Keratinocyte (primary cell): ENCODE results near the gene DAGLA.

Source experiments
- EZH2 ChIP-seq: IDR thresholded peaks from one replicate; pipeline ENCODE4 v1.6.1; 2012; ENCODE audit warnings: inconsistent platforms, mild to moderate bottlenecking, low read length, moderate library complexity
- TF ChIP-seq, protein P1 (sequence below), 3 experiments: IDR thresholded peaks in 1 of 3; conservative IDR thresholded peaks in 1 of 3; optimal IDR thresholded peaks in 1 of 3; 2 replicates in 2 of 3; 3 replicates in 1 of 3; pipeline versions ENCODE3 to v1.5.1; 2011; ENCODE audit warnings: low read length in 3 of 3, mild to moderate bottlenecking in 3 of 3, moderate library complexity in 2 of 3, control low read depth in 1 of 3, inconsistent platforms in 1 of 3; ENCODE audit not compliant: insufficient read depth in 2 of 3; ENCODE audit errors: extremely low read depth in 1 of 3

DNA sequence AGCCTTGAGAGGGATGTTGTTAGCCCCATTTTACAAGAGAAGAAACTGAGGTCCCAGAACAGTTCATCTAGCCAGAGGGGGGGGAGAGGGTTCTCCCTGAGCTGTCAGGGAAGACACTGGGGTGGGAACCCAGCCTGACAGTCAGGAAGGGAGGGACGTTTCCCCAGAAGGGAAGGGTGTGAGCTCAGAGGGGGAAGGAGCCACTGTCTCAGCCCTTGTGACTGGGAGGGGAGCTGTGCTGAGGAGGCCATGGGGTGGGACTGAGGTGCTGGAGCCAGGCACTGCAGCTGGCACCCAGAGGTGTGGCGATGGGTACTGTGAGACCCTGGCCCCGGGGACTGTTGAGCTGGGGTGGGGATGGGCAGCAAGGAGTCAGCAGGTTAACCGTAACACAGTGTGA is 35.7 kb downstream of the DAGLA start:
- TF ChIP-seq EZH2 = no peak
- TF ChIP-seq, protein P1, sequence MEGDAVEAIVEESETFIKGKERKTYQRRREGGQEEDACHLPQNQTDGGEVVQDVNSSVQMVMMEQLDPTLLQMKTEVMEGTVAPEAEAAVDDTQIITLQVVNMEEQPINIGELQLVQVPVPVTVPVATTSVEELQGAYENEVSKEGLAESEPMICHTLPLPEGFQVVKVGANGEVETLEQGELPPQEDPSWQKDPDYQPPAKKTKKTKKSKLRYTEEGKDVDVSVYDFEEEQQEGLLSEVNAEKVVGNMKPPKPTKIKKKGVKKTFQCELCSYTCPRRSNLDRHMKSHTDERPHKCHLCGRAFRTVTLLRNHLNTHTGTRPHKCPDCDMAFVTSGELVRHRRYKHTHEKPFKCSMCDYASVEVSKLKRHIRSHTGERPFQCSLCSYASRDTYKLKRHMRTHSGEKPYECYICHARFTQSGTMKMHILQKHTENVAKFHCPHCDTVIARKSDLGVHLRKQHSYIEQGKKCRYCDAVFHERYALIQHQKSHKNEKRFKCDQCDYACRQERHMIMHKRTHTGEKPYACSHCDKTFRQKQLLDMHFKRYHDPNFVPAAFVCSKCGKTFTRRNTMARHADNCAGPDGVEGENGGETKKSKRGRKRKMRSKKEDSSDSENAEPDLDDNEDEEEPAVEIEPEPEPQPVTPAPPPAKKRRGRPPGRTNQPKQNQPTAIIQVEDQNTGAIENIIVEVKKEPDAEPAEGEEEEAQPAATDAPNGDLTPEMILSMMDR (optimal IDR thresholded peaks at IDR 0.05 in 1 of 3, IDR thresholded peaks at IDR 0.05 in 1 of 3, conservative IDR thresholded peaks at IDR 0.05 in 1 of 3; ENCODE audit: extremely low read depth in 1 of 3, insufficient read depth in 2 of 3, low read length in 3 of 3) = no peak
